Kidney (tissue), 14 donors: Measurements from ENCODE around the gene DNAJC1. TPM values are rescaled to one million over a fixed set of nuclear protein-coding genes. Genes with fewer than 3 reads are reported as not detected.

Source experiments
- DNase-seq, 5 donors: peaks; one replicate each; pipeline ENCODE4 v3.0.0-alpha.2; 2013 to 2020
- FAIRE-seq: peaks from 2 replicates; lab custom pipeline; 2012; peaks lifted over from hg19 to GRCh38; lab: Jason Lieb, UNC
- H3K27ac ChIP-seq, 2 donors: one replicate each; pipeline ENCODE4 v1.7.0; 2013; ENCODE audit warnings: low read depth in 2 of 2, low read length in 2 of 2, inconsistent platforms in 1 of 2
- H3K27me3 ChIP-seq: one replicate; pipeline ENCODE4 v1.7.1; 2013; ENCODE audit warnings: low read length, inconsistent platforms; ENCODE audit not compliant: control insufficient read depth, insufficient read depth
- H3K36me3 ChIP-seq, 3 donors: one replicate each; pipeline versions ENCODE4 v1.7.0 to v1.7.1; 2013; ENCODE audit warnings: low read length in 3 of 3, control low read depth in 1 of 3, inconsistent platforms in 1 of 3; ENCODE audit not compliant: insufficient read depth in 3 of 3, control insufficient read depth in 2 of 3
- H3K4me1 ChIP-seq, 3 donors: one replicate each; pipeline versions ENCODE4 v1.7.0 to v1.7.1; 2013; ENCODE audit warnings: low read length in 3 of 3, inconsistent platforms in 1 of 3, low read depth in 1 of 3; ENCODE audit not compliant: control insufficient read depth in 2 of 3, insufficient read depth in 2 of 3
- H3K4me3 ChIP-seq, 3 donors: one replicate each; pipeline versions ENCODE4 v1.7.0 to v1.8.1; 2013; ENCODE audit warnings: low read length in 3 of 3, control low read depth in 1 of 3, inconsistent platforms in 1 of 3
- H3K9ac ChIP-seq, 3 donors: one replicate each; pipeline versions ENCODE4 v1.7.0 to v1.7.1; 2013; ENCODE audit warnings: low read length in 3 of 3, control low read depth in 1 of 3, inconsistent platforms in 1 of 3
- H3K9me3 ChIP-seq, 3 donors: one replicate each; pipeline versions ENCODE4 v1.7.0 to v1.7.1; 2013; ENCODE audit warnings: low read length in 3 of 3, control low read depth in 1 of 3, inconsistent platforms in 1 of 3; ENCODE audit not compliant: control insufficient read depth in 2 of 3, insufficient read depth in 1 of 3
- intact Hi-C: fragments of 100-400 bp; cut with DNase I; formaldehyde crosslinking; loops from one replicate; pipeline ENCODE4 v1.11.1; 2022
- polyA plus RNA-seq: library from polyadenylated mRNA; stranded (reverse); fragments of 350-450 nt; fragmentation: Illumina TruSeq; extraction: RNeasy Lipid Tissue Mini Kit (QIAGEN cat#74804); gene quantifications from one replicate; pipeline ENCODE4 v1.2.3, GENCODE V29; 2014; ENCODE audit warnings: low read depth, low replicate concordance; ENCODE audit not compliant: insufficient read depth
- total RNA-seq: library from RNA; stranded (reverse); fragmentation: NEBNext Ultra II Directional; extraction: Animal tissue kit (Norgen Biotek cat#: 25700); gene quantifications from one replicate; pipeline ENCODE4 v1.2.1, GENCODE V29; 2021
- TF ChIP-seq, protein P1 (sequence below): IDR thresholded peaks from 3 replicates; pipeline ENCODE4 v1.5.1; 2012; ENCODE audit warnings: mild to moderate bottlenecking, moderate library complexity, borderline replicate concordance; ENCODE audit not compliant: insufficient read depth; ENCODE audit errors: extremely low read depth
- donor health status: control.
- donor health status: control.
- donor health status: control.
- donor health status: control.
- donor health status: control.
- donor health status: DM: yes; HTN: yes; CAD: no.
- donor health status: Normal renal cell carcinoma (clear cell type).

Gene DNAJC1
- total and polyA plus RNA-seq, 2 donors from 2014 or later = 33.4 to 34.8 TPM

DNA sequence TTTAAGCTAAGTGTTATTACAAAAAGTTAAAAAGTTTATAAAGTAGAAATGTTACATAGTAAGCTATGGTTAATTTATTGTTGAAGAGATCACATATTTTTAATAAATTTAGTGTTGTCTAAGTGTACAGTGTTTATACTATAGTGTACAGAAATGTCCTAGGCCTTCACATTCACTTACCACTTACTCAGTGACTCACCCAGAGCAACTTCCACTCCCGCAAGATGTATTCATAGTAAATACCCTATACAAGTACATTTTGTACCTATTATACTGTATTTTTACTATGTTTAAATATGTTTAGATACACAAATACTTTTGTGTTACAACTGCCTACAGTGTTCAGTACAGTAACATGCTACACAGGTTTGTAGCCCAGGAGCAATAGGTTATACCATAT, 69.2 kb downstream of the DNAJC1 start:
- peaks cover 0 to 12% (median 5%) of the 10 kb centered on the region in 3 donors for H3K9me3 ChIP-seq
- no peaks in the 10 kb centered on the region for H3K4me1 ChIP-seq
- FAIRE-seq (no peak), DNase-seq (no peak)
- H3K4me3 ChIP-seq = no peak overlapping the region
- H3K9ac ChIP-seq = no peak overlapping the region
- no peaks in the 10 kb centered on the region for H3K36me3 ChIP-seq
- no peaks in the 10 kb centered on the region for H3K27me3 ChIP-seq
- intact Hi-C loops = no loop called here
- TF ChIP-seq, protein P1, sequence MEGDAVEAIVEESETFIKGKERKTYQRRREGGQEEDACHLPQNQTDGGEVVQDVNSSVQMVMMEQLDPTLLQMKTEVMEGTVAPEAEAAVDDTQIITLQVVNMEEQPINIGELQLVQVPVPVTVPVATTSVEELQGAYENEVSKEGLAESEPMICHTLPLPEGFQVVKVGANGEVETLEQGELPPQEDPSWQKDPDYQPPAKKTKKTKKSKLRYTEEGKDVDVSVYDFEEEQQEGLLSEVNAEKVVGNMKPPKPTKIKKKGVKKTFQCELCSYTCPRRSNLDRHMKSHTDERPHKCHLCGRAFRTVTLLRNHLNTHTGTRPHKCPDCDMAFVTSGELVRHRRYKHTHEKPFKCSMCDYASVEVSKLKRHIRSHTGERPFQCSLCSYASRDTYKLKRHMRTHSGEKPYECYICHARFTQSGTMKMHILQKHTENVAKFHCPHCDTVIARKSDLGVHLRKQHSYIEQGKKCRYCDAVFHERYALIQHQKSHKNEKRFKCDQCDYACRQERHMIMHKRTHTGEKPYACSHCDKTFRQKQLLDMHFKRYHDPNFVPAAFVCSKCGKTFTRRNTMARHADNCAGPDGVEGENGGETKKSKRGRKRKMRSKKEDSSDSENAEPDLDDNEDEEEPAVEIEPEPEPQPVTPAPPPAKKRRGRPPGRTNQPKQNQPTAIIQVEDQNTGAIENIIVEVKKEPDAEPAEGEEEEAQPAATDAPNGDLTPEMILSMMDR = no peak
- no peak overlapping the region for H3K27ac ChIP-seq

DNA sequence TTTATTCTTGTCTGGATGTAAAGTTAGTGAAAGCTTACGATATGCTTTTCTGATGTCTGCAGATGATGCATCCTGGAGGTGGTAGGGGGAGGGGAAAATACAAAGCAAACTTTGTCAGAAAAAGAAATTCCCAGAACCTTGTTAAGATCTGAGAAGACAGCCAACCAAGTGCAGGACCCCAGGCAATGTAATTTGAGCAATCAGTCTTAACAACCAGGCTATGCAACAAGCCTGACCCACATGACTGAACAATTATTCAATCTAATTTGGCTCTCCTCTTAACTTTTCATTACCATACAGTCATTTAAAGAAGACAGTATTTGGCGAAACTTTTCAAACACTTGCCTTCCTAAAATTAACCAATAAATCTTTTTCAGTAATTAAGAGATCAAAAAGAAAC, 74.5 kb downstream of the DNAJC1 start:
- no peak overlapping the region for H3K27ac ChIP-seq
- TF ChIP-seq, protein P1 = no peak
- H3K4me3 ChIP-seq = no peak overlapping the region
- no peaks in the 10 kb centered on the region for H3K27me3 ChIP-seq
- FAIRE-seq = no peak
- H3K9me3 ChIP-seq = no peaks in the 10 kb centered on the region
- no peaks in the 10 kb centered on the region for H3K36me3 ChIP-seq
- DNase-seq = peak in 3 of 5 donors; percentile 35 to 57 (median 43)
- intact Hi-C loops = no loop called here
- no peak overlapping the region for H3K9ac ChIP-seq
- H3K4me1 ChIP-seq = peaks cover 0 to 3% (median 0%) of the 10 kb centered on the region in 3 donors

DNA sequence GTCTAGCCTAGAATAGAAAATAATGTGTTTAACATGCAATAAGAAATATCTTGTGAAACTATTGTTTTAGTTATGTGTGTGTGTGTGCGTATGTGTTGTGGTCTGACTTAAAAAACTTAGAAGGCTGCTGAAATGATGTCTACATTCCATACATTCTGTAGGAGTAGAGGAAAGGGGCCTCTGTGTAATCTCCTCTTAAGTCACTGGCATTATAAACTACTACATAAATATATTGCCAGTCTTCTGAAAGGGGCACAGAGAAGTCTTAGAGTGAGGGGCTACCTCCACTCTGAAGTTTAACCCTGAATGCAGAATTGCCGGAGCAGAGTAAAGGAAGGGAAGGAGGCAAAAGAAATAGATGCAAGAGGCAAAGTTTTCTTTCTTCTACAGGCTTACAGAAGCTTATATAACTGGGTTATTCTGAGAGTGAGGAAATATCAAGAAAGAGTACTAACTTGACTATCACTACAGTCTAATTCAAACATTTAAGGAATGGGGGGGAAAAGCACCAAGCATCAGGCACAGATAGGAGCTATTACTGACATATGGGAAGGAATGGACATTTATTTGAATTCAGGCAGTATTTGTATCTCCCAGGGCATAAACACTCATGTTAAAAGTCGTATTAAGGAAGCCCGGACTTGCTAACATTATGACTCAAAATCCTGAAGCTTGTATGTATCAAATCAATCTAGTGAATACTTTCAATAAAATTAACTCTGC, 75.7 kb downstream of the DNAJC1 start:
- no peaks in the 10 kb centered on the region for H3K36me3 ChIP-seq
- peaks cover 0 to 3% (median 0%) of the 10 kb centered on the region in 3 donors for H3K4me1 ChIP-seq
- TF ChIP-seq, protein P1 = no peak
- H3K4me3 ChIP-seq = no peak overlapping the region
- no peaks in the 10 kb centered on the region for H3K9me3 ChIP-seq
- intact Hi-C loops = no loop called here
- no peak overlapping the region for H3K9ac ChIP-seq
- DNase-seq = no peak
- H3K27ac ChIP-seq = no peak overlapping the region
- FAIRE-seq = no peak
- no peaks in the 10 kb centered on the region for H3K27me3 ChIP-seq
